Neutrophil (primary cell): Measurements from ENCODE around the gene CDH10.

Experiments
- H3K27ac ChIP-seq: fragments of 200-600 bp; sonication (generic); 2 replicates; pipeline ENCODE4 v1.5.1; 2016; ENCODE audit warnings: mild to moderate bottlenecking, moderate library complexity
- H3K27me3 ChIP-seq: fragments of 200-600 bp; sonication (generic); 2 replicates; pipeline ENCODE4 v1.6.0; 2016; ENCODE audit warnings: mild to moderate bottlenecking
- H3K36me3 ChIP-seq: fragments of 200-600 bp; sonication (generic); 2 replicates; pipeline ENCODE4 v1.5.1; 2017
- H3K4me1 ChIP-seq, 2 experiments: fragments of 200-600 bp in 1 of 2; sonication (generic) in 1 of 2; 1 replicate in 1 of 2; 2 replicates in 1 of 2; pipeline versions ENCODE4 v1.5.1 to v1.6.1; 2013 to 2016; ENCODE audit warnings: low read depth in 1 of 2, low read length in 1 of 2, mild to moderate bottlenecking in 1 of 2, moderate library complexity in 1 of 2; ENCODE audit not compliant: control insufficient read depth in 1 of 2, insufficient read depth in 1 of 2
- H3K4me3 ChIP-seq, 2 experiments: fragments of 200-600 bp in 1 of 2; sonication (generic) in 1 of 2; 1 replicate in 1 of 2; 2 replicates in 1 of 2; pipeline ENCODE4 v1.5.1; 2013 to 2016; ENCODE audit warnings: low read depth in 1 of 2, low read length in 1 of 2, mild to moderate bottlenecking in 1 of 2, moderate library complexity in 1 of 2
- H3K9me3 ChIP-seq: fragments of 200-600 bp; sonication (generic); 2 replicates; pipeline ENCODE4 v1.5.1; 2016
- TF ChIP-seq, protein P1 (sequence below): fragments of 200-600 bp; sonication (generic); IDR thresholded peaks from 2 replicates; pipeline ENCODE4 v1.5.1; 2016; ENCODE audit warnings: antibody characterized with exemption

The CDH10 gene

DNA sequence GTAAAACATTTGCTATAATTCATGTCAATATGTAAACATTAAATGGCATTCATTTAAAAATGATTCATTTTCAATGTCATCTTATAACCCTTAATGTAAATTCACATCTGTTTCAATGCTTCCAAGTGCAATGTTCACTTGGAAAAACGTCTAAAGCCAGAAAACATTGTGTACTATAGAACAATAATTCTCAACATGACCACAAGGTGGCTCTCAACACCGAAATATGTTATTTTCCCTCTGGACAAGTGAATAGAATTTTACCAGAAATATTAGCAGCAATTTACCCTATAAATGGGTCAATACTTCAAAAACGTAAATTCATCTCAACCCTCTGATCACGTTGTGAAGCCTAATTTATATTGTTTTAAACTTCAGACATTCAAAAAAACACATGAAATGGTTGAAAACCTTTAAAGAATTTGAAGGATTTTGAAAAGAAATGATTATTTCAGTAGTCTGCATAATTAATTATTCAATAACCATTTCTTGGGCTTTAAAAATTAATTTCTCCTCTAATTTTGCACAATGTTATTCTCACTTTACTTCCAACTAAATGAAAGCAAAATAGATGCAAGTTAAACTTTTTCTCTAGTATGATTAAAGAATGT, 11.0 kb downstream of the CDH10 start:
- Histone ChIP-seq H3K36me3 (no peaks in the 10 kb centered on the region), H3K27me3 (no peaks in the 10 kb centered on the region), H3K4me1 (no peaks in the 10 kb centered on the region), H3K27ac (no peak overlapping the region), H3K9me3 (no peaks in the 10 kb centered on the region), H3K4me3 (no peak overlapping the region)
- TF ChIP-seq, protein P1, sequence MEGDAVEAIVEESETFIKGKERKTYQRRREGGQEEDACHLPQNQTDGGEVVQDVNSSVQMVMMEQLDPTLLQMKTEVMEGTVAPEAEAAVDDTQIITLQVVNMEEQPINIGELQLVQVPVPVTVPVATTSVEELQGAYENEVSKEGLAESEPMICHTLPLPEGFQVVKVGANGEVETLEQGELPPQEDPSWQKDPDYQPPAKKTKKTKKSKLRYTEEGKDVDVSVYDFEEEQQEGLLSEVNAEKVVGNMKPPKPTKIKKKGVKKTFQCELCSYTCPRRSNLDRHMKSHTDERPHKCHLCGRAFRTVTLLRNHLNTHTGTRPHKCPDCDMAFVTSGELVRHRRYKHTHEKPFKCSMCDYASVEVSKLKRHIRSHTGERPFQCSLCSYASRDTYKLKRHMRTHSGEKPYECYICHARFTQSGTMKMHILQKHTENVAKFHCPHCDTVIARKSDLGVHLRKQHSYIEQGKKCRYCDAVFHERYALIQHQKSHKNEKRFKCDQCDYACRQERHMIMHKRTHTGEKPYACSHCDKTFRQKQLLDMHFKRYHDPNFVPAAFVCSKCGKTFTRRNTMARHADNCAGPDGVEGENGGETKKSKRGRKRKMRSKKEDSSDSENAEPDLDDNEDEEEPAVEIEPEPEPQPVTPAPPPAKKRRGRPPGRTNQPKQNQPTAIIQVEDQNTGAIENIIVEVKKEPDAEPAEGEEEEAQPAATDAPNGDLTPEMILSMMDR: no peak

DNA sequence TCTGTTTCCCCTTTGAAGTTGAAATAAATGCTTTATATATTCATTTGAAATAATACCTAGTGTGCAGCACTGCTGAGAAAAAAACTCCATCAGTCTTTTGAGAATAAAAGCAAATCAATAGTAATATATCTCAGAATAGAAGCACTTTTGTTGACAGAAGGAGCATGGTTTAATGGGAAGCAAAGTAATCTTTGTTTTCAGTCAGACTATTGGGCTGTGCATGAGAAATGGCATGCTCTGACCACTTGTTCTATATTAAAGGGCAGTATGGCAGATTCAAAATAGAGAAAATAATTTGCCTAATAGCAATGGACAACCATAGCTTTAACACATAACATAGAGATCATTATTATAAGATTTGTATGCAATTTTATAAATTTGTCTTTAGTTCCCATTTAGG, 12.4 kb downstream of the CDH10 start:
- H3K4me1 ChIP-seq: no peaks in the 10 kb centered on the region
- TF ChIP-seq, protein P1: no peak

DNA sequence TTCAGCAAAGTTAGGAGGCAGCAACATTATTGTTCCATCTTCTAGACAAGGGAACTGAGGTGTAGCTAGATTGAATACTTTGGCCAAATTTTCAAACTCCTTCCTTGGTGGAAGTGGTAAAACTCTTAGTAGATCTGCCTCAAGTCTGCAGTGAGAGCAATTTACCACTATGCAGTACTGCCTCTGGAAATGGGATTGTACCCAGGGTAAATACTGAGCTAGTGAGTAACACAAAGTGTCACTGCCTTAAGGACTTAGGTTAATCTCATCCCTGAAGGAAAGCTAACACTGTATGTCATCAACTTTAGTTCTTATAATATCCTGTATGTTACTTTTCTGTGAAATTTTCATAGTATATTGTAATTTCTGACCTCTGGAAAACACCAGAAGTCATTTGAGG, 13.9 kb downstream of the CDH10 start:
- Histone ChIP-seq H3K4me1 (no peaks in the 10 kb centered on the region), H3K36me3 (no peaks in the 10 kb centered on the region), H3K9me3 (no peaks in the 10 kb centered on the region), H3K27ac (no peak overlapping the region), H3K27me3 (no peaks in the 10 kb centered on the region), H3K4me3 (no peak overlapping the region)
- TF ChIP-seq, protein P1: no peak

More for the DNA sequence above, 12.4 kb downstream of the CDH10 start:
- Histone ChIP-seq H3K27ac (no peak overlapping the region), H3K36me3 (no peaks in the 10 kb centered on the region), H3K4me3 (no peak overlapping the region), H3K9me3 (no peaks in the 10 kb centered on the region), H3K27me3 (no peaks in the 10 kb centered on the region)

DNA sequence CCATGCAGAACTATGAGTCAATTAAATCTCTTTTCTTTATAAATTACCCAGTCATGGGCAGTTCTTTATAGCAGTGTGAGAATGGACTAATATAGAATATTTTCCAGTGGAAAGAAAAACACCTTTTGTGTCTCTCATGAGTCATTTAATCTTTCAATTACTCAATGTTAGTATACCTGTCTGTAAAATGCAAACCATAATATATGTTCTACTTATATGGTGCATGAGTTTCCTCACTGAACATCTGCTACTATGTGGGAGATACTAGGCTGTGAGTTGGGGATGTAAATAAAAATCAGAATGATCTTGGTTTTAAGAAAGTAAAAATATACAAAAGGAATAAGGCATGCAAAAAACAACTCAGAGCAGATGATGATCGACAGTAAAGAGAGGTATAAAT, 15.0 kb downstream of the CDH10 start:
- no peak overlapping the region for H3K27ac ChIP-seq
- no peaks in the 10 kb centered on the region for H3K36me3 ChIP-seq
- H3K27me3 ChIP-seq: no peaks in the 10 kb centered on the region
- no peaks in the 10 kb centered on the region for H3K4me1 ChIP-seq
- H3K4me3 ChIP-seq: no peak overlapping the region
- no peaks in the 10 kb centered on the region for H3K9me3 ChIP-seq
- TF ChIP-seq, protein P1: no peak

DNA sequence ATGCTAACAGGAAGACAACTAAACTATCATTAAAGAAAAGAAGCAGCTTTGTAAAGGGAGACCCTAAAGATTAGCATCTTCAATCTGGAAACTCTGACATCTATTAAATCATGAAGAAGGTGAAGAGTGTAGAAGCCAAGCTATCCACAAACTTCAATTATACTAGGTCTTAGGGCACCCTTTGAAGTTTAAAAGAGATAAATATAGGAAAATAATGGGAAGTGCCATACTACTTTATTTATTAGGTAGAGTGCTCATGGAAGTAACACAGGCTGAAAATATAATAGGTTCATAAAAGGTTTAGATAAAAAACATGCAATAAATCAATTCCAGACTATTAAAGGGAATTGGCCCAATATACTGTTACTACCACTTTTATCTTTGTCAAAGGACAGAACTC, 19.9 kb downstream of the CDH10 start:
- TF ChIP-seq, protein P1: no peak
- H3K9me3 ChIP-seq: no peaks in the 10 kb centered on the region
- H3K4me3 ChIP-seq: no peak overlapping the region
- no peaks in the 10 kb centered on the region for H3K36me3 ChIP-seq
- H3K4me1 ChIP-seq: no peaks in the 10 kb centered on the region
- no peak overlapping the region for H3K27ac ChIP-seq
- H3K27me3 ChIP-seq: no peaks in the 10 kb centered on the region
